Measurements from ENCODE around the gene LRP1. TPM values are rescaled to one million over a fixed set of nuclear protein-coding genes. Genes with fewer than 3 reads are reported as not detected.

The LRP1 gene
- total RNA-seq, 1 donor from 2014 or later: 95.7 TPM

- Mint-ChIP-seq H3K4me1 (ENCODE audit: low read depth) (no peaks in the 10 kb centered on the region), H3K9me3 (ENCODE audit: low read depth) (no peaks in the 10 kb centered on the region), H3K36me3 (ENCODE audit: insufficient read depth) (peaks cover 22% of the 10 kb centered on the region), H3K27me3 (no peaks in the 10 kb centered on the region), H3K27ac (no peak overlapping the region), H3K4me3 (ENCODE audit: low read depth) (no peak overlapping the region)
- TF ChIP-seq CTCF (IDR thresholded peaks at IDR 0.05; ENCODE audit: unreplicated experiment): no peak
- DNase-seq (ENCODE audit: low spot score, unreplicated experiment): no peak
Measured at GRCh38 chr12:57190821-57191220, 62.5 kb downstream of the LRP1 start.

- no peaks in the 10 kb centered on the region for H3K9me3 Mint-ChIP-seq (ENCODE audit: low read depth)
- H3K27me3 Mint-ChIP-seq: no peaks in the 10 kb centered on the region
- H3K36me3 Mint-ChIP-seq (ENCODE audit: insufficient read depth): peaks cover 23% of the 10 kb centered on the region
- no peak for DNase-seq (ENCODE audit: low spot score, unreplicated experiment)
- no peak for TF ChIP-seq CTCF (IDR thresholded peaks at IDR 0.05; ENCODE audit: unreplicated experiment)
- no peak overlapping the region for H3K4me3 Mint-ChIP-seq (ENCODE audit: low read depth)
- no peak overlapping the region for H3K27ac Mint-ChIP-seq
- H3K4me1 Mint-ChIP-seq (ENCODE audit: low read depth): no peaks in the 10 kb centered on the region
Measured at GRCh38 chr12:57191410-57191809, 63.1 kb downstream of the LRP1 start.

- no peak for DNase-seq (ENCODE audit: low spot score, unreplicated experiment)
- TF ChIP-seq CTCF (IDR thresholded peaks at IDR 0.05; ENCODE audit: unreplicated experiment): no peak
- H3K4me1 Mint-ChIP-seq (ENCODE audit: low read depth): no peaks in the 10 kb centered on the region
- H3K4me3 Mint-ChIP-seq (ENCODE audit: low read depth): no peak overlapping the region
- peaks cover 22% of the 10 kb centered on the region for H3K36me3 Mint-ChIP-seq (ENCODE audit: insufficient read depth)
- no peaks in the 10 kb centered on the region for H3K27me3 Mint-ChIP-seq
- no peaks in the 10 kb centered on the region for H3K9me3 Mint-ChIP-seq (ENCODE audit: low read depth)
- no peak overlapping the region for H3K27ac Mint-ChIP-seq
Measured at GRCh38 chr12:57192920-57193319, 64.6 kb downstream of the LRP1 start.

- Mint-ChIP-seq H3K9me3 (ENCODE audit: low read depth) (no peaks in the 10 kb centered on the region), H3K36me3 (ENCODE audit: insufficient read depth) (peaks cover 20% of the 10 kb centered on the region), H3K27ac (no peak overlapping the region)
Measured at GRCh38 chr12:57193706-57194245, 65.5 kb downstream of the LRP1 start.

GRCh38 chr12:57194253-57194652 lies 66.0 kb downstream of the LRP1 start:
- Mint-ChIP-seq H3K36me3 (ENCODE audit: insufficient read depth) (peaks cover 19% of the 10 kb centered on the region), H3K4me3 (ENCODE audit: low read depth) (no peak overlapping the region), H3K4me1 (ENCODE audit: low read depth) (no peaks in the 10 kb centered on the region), H3K27ac (no peak overlapping the region), H3K27me3 (no peaks in the 10 kb centered on the region), H3K9me3 (ENCODE audit: low read depth) (no peaks in the 10 kb centered on the region)
- no peak for TF ChIP-seq CTCF (IDR thresholded peaks at IDR 0.05; ENCODE audit: unreplicated experiment)
- no peak for DNase-seq (ENCODE audit: low spot score, unreplicated experiment)

More at GRCh38 chr12:57193706-57194245, 65.5 kb downstream of the LRP1 start:
- no peaks in the 10 kb centered on the region for H3K4me1 Mint-ChIP-seq (ENCODE audit: low read depth)
- no peaks in the 10 kb centered on the region for H3K27me3 Mint-ChIP-seq
- no peak overlapping the region for H3K4me3 Mint-ChIP-seq (ENCODE audit: low read depth)
- DNase-seq (ENCODE audit: low spot score, unreplicated experiment): no peak
- no peak for TF ChIP-seq CTCF (IDR thresholded peaks at IDR 0.05; ENCODE audit: unreplicated experiment)
